ENCODE data around the gene HCST. TPM values are rescaled to one million over a fixed set of nuclear protein-coding genes. Genes with fewer than 3 reads are reported as not detected.

Gene HCST
- total RNA-seq, 4 donors from 2014 or later, result 7.6 to 57.0 (median 13.3) TPM

DNA sequence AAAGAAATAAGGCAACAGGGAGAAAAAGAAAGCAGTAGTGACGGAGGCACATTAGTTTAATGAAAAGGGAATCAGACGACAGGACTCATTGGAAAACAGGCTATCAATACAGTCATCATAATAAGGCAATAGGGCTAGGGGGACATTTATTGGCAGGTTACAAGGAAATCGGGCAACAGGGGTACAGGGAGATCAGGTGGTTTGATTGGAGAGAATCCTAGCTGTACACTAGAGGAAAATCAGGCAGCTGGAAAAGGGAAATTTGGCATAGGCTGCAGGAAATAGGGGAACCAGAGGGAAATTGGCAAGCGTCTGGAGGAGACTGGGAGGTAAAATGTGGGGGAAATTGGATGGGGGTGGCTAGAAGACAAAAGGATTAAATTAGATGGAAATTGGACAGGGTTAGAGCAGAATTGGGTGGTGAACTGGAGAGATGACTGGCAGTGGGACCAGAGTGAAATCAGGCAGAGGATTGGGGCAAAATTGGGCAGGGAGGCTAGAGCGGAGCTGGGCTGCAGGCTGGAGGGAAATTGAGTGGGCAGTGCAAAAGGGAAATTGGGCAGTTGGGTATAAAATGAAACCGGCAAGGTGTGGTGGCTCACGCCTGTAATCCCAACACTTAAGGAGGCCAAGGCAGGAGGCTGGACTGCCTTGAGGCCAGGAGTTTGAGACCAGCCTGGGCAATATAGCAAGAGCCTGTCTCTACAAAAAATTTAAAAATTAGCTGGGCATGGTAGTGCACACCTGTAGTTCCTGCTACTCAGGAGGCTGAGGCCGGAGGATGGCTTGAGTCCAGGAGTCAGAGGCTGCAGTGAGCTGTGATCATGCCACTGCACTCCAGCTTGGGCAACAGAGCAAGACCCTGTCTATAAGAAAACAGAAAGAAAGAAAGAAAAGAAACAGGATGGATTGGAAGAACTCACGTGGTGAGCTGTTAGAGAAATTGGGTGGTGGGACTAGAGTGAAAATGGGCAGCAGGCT, 41.3 kb downstream of the HCST start:
- ATAC-seq (ENCODE audit: low FRiP score) (no peak), DNase-seq (ENCODE audit: low spot score) (no peak)
- TF ChIP-seq, protein P1, sequence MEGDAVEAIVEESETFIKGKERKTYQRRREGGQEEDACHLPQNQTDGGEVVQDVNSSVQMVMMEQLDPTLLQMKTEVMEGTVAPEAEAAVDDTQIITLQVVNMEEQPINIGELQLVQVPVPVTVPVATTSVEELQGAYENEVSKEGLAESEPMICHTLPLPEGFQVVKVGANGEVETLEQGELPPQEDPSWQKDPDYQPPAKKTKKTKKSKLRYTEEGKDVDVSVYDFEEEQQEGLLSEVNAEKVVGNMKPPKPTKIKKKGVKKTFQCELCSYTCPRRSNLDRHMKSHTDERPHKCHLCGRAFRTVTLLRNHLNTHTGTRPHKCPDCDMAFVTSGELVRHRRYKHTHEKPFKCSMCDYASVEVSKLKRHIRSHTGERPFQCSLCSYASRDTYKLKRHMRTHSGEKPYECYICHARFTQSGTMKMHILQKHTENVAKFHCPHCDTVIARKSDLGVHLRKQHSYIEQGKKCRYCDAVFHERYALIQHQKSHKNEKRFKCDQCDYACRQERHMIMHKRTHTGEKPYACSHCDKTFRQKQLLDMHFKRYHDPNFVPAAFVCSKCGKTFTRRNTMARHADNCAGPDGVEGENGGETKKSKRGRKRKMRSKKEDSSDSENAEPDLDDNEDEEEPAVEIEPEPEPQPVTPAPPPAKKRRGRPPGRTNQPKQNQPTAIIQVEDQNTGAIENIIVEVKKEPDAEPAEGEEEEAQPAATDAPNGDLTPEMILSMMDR (IDR thresholded peaks at IDR 0.05), result no peak

DNA sequence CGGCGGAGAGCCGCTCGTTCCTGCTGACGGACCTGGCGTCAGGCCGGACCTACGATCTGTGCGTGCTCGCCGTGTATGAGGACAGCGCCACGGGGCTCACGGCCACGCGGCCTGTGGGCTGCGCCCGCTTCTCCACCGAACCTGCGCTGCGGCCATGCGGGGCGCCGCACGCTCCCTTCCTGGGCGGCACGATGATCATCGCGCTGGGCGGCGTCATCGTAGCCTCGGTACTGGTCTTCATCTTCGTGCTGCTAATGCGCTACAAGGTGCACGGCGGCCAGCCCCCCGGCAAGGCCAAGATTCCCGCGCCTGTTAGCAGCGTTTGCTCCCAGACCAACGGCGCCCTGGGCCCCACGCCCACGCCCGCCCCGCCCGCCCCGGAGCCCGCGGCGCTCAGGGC, 42.2 kb downstream of the HCST start:
- ATAC-seq (ENCODE audit: low FRiP score) (no peak), DNase-seq (ENCODE audit: low spot score) (no peak)
- TF ChIP-seq, protein P1 (IDR thresholded peaks at IDR 0.05), result no peak

DNA sequence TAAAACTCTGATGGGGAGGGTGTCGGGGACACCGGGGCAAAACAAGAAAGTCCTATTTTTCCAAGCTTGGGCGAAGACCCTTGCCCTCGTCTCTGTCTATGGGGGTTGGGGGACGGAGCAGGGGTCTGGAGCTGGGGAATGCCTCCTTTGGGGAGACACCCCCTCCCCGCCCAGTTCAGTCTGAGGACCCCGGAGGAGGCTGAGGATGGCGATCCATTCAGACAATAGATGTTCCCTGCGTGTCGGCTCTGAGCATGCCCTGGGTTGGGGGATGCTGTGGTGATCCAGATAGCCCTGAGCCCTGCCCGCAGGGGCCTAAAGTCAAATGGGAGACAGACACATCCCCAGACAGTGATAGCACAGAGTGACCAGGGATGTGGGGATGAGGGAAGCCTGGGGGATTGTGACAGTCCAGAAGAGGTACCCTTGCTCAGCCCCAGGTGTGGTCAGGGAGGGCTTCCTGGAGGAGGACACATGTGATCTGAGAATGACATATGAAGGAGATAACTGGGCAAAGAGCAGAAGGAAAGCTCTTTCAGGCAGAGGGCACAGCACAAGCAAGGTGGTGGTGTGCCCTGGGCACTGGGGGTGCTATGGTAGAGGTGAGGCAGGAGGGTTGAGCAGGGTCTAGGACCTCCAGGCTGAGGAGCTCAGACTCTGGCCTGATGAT, 42.9 kb downstream of the HCST start:
- no peak for DNase-seq (ENCODE audit: low spot score)
- TF ChIP-seq, protein P1 (IDR thresholded peaks at IDR 0.05), result no peak
- peak; percentile 17 for ATAC-seq (ENCODE audit: low FRiP score)

DNA sequence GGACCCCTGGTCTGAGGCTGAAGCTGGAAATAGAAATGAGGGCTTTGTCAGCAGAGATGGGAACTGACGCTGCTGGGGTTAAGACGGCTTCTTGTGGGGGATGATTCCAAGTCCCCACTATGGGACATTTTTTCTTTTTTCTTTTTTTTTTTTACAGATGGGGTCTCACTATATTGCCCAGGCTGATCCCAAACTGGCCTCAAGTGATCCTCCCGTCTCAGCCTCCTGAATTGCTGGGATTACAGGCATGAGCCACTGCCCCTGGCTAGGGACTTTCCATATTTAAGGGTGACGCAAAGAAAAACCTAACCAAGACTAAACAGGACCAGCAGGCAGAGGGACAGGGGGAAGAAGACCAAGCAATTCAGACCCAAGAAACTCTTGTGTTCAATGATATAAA, 43.9 kb downstream of the HCST start:
- TF ChIP-seq, protein P1 (IDR thresholded peaks at IDR 0.05), result no peak
- ATAC-seq (ENCODE audit: low FRiP score) (no peak), DNase-seq (ENCODE audit: low spot score) (no peak)

DNA sequence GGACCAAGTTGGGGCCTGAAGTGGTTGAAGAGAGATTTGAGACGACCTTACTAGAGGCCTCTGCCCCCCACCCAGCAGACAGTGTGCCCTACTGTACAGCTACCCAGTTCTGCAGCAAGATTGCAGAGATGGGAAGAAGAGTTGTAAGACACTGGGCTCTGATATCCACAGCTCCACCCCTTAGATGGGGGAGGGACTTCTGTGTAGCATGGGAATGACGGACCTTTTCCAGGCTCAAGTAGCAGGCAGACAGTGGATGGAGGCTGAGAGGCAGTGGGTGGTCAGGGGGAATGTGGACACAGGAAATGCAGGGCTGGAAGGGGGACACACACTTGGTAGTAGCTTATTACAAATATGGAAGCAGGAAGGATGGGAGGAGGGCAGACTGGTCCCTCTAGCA, 46.8 kb downstream of the HCST start:
- TF ChIP-seq, protein P1 (IDR thresholded peaks at IDR 0.05), result no peak
- ATAC-seq (ENCODE audit: low FRiP score), result no peak
- no peak for DNase-seq (ENCODE audit: low spot score)

Small RNAs within 50 kb of the gene (small RNA-seq; reads per million reads assigned to genes)
- not detected for gene RN7SL402P

Other genes with a start within 250 kb of the HCST start
- under 1 TPM in 1 of 4 donors, not detected in 3; 0.44 TPM for gene UPK1A, start 236.0 kb upstream of the HCST start, total RNA-seq
- under 1 TPM in 2 of 4 donors, not detected in 2; 0.47 to 0.72 TPM for gene ZBTB32, start 198.0 kb upstream of the HCST start, total RNA-seq
- 10 to 100 TPM; 11.5 to 28.7 (median 19.8) TPM for gene KMT2B, start 184.5 kb upstream of the HCST start, total RNA-seq
- gene IGFLR1, start 160.1 kb upstream of the HCST start, total RNA-seq, result 10 to 100 TPM in 2 of 4 donors, 1 to 10 TPM in 2; 5.8 to 14.8 (median 10.1) TPM
- 10 to 100 TPM; 18.4 to 23.8 (median 22.9) TPM for gene U2AF1L4, start 157.1 kb upstream of the HCST start, total RNA-seq
- 10 to 100 TPM; 28.1 to 58.6 (median 37.9) TPM for gene PSENEN, start 156.9 kb upstream of the HCST start, total RNA-seq
- 10 to 100 TPM; 11.3 to 18.3 (median 15.6) TPM for gene LIN37, start 154.0 kb upstream of the HCST start, total RNA-seq
- 100 to 1,000 TPM; 107 to 203 (median 128) TPM for gene HSPB6, start 145.5 kb upstream of the HCST start, total RNA-seq
- gene PROSER3, start 144.4 kb upstream of the HCST start, total RNA-seq, result 1 to 10 TPM; 3.7 to 7.5 (median 5.3) TPM
- 1 to 10 TPM in 3 of 4 donors, under 1 TPM in 1; 0.84 to 9.1 (median 2.5) TPM for gene ARHGAP33, start 127.0 kb upstream of the HCST start, total RNA-seq
- gene PRODH2, start 89.7 kb upstream of the HCST start, total RNA-seq, result not detected
- gene NPHS1, start 50.0 kb upstream of the HCST start, total RNA-seq, result 1 to 10 TPM in 1 of 4 donors, under 1 TPM in 1, not detected in 2; 0.48 to 1.5 TPM
- 1 to 10 TPM in 1 of 4 donors, under 1 TPM in 2, not detected in 1; 0.25 to 1.4 (median 0.48) TPM for gene KIRREL2, start 45.6 kb upstream of the HCST start, total RNA-seq
- 10 to 100 TPM in 1 of 4 donors, 1 to 10 TPM in 3; 1.1 to 10.1 (median 2.3) TPM for gene APLP1, start 34.0 kb upstream of the HCST start, total RNA-seq
- 10 to 100 TPM in 3 of 4 donors, 1 to 10 TPM in 1; 7.4 to 52.7 (median 15.5) TPM for gene NFKBID, start 2.0 kb upstream of the HCST start, total RNA-seq
- 100 to 1,000 TPM; 171 to 490 (median 280) TPM for gene TYROBP, start 5.8 kb downstream of the HCST start, total RNA-seq
- gene LRFN3, start 33.8 kb downstream of the HCST start, total RNA-seq, result 1 to 10 TPM; 3.2 to 8.7 (median 5.3) TPM
- gene SDHAF1, start 92.7 kb downstream of the HCST start, total RNA-seq, result 10 to 100 TPM; 19.0 to 53.8 (median 32.2) TPM
- under 1 TPM in 3 of 4 donors, not detected in 1; 0.28 to 0.79 (median 0.50) TPM for gene SYNE4, start 106.3 kb downstream of the HCST start, total RNA-seq
- 10 to 100 TPM; 13.6 to 21.8 (median 16.1) TPM for gene ALKBH6, start 111.7 kb downstream of the HCST start, total RNA-seq
- 10 to 100 TPM in 1 of 4 donors, 1 to 10 TPM in 3; 3.3 to 11.9 (median 8.1) TPM for gene CLIP3, start 130.3 kb downstream of the HCST start, total RNA-seq
- 10 to 100 TPM in 2 of 4 donors, 1 to 10 TPM in 2; 2.0 to 10.4 (median 7.6) TPM for gene THAP8, start 151.8 kb downstream of the HCST start, total RNA-seq
- gene WDR62, start 152.4 kb downstream of the HCST start, total RNA-seq, result under 1 TPM; 0.31 to 0.95 (median 0.69) TPM
- not detected for gene OVOL3, start 208.6 kb downstream of the HCST start, total RNA-seq
- gene POLR2I, start 212.3 kb downstream of the HCST start, total RNA-seq, result 10 to 100 TPM; 32.5 to 58.5 (median 36.1) TPM
- gene TBCB, start 212.9 kb downstream of the HCST start, total RNA-seq, result 100 to 1,000 TPM in 2 of 4 donors, 10 to 100 TPM in 2; 86.9 to 126 (median 106) TPM
- gene CAPNS1, start 237.5 kb downstream of the HCST start, total RNA-seq, result 100 to 1,000 TPM; 211 to 263 (median 246) TPM
- gene COX7A1, start 249.9 kb downstream of the HCST start, total RNA-seq, result 10 to 100 TPM; 25.1 to 60.3 (median 43.9) TPM

Data from omental fat pad (tissue), 4 donors.